Fibroblast of lung (primary cell): Measurements from ENCODE around the gene CAMSAP2. TPM values are rescaled to one million over a fixed set of nuclear protein-coding genes. Genes with fewer than 3 reads are reported as not detected.

Experiments used
- DNase-seq, 2 donors: peaks; one replicate each; pipeline versions ENCODE4 v3.0.0 to v3.0.0-alpha.2; 2010; ENCODE audit warnings: low read depth in 2 of 2
- H2AFZ ChIP-seq: 2 replicates; pipeline ENCODE4 v1.5.1; 2012; ENCODE audit warnings: low read length, control low read depth, inconsistent platforms
- H3K27ac ChIP-seq: 2 replicates; pipeline ENCODE4 v1.5.1; 2011; ENCODE audit warnings: low read length, control low read depth; ENCODE audit not compliant: insufficient read depth
- H3K27me3 ChIP-seq: 2 replicates; pipeline ENCODE4 v1.5.1; 2011; ENCODE audit warnings: mild to moderate bottlenecking, low read length; ENCODE audit not compliant: control insufficient read depth, insufficient read depth
- H3K36me3 ChIP-seq: 2 replicates; pipeline ENCODE4 v1.5.1; 2011; ENCODE audit warnings: low read length; ENCODE audit not compliant: control insufficient read depth, insufficient read depth
- H3K4me1 ChIP-seq: 2 replicates; pipeline ENCODE4 v1.5.1; 2011; ENCODE audit warnings: low read length; ENCODE audit not compliant: control insufficient read depth, insufficient read depth; ENCODE audit errors: extremely low read depth
- H3K4me2 ChIP-seq: 2 replicates; pipeline ENCODE4 v1.5.1; 2011; ENCODE audit warnings: low read length, control low read depth; ENCODE audit not compliant: insufficient read depth; ENCODE audit errors: extremely low read depth
- H3K4me3 ChIP-seq, 4 experiments: fragments of 200-600 bp in 1 of 4; sonication (generic) in 1 of 4; replicated peaks in 1 of 4; 2 replicates each; pipeline ENCODE4 v1.5.1; 2011 to 2016; ENCODE audit warnings: low read length in 4 of 4, low read depth in 3 of 4, mild to moderate bottlenecking in 3 of 4, control low read depth in 2 of 4, inconsistent platforms in 1 of 4, mixed read lengths in 1 of 4; ENCODE audit not compliant: insufficient read depth in 1 of 4; ENCODE audit errors: control extremely low read depth in 1 of 4
- H3K79me2 ChIP-seq: 2 replicates; pipeline ENCODE4 v1.5.1; 2012; ENCODE audit warnings: mild to moderate bottlenecking, low read length, inconsistent platforms; ENCODE audit not compliant: control insufficient read depth, insufficient read depth
- H3K9ac ChIP-seq: 2 replicates; pipeline ENCODE4 v1.5.1; 2011; ENCODE audit warnings: mild to moderate bottlenecking, low read length, control low read depth; ENCODE audit not compliant: insufficient read depth
- H3K9me3 ChIP-seq: 2 replicates; pipeline ENCODE4 v1.5.1; 2012; ENCODE audit warnings: low read depth, low read length; ENCODE audit not compliant: control insufficient read depth, insufficient read depth
- H4K20me1 ChIP-seq: 2 replicates; pipeline ENCODE4 v1.5.1; 2011; ENCODE audit warnings: low read length; ENCODE audit not compliant: control insufficient read depth, insufficient read depth; ENCODE audit errors: extremely low read depth
- EZH2 ChIP-seq: IDR thresholded peaks from 2 replicates; pipeline ENCODE4 v1.5.1; 2012; ENCODE audit warnings: low read length, control low read depth, mild to moderate bottlenecking; ENCODE audit errors: missing control alignments
- polyA plus RNA-seq, 2 donors: library from polyadenylated mRNA; depleted of rRNA in 1 of 2; stranded (reverse) in 1 of 2; unstranded in 1 of 2; fragments of >200 nt; gene quantifications; 2 replicates each; pipeline ENCODE4 v1.2.1, GENCODE V29; 2011 to 2012; ENCODE audit warnings: missing spikeins in 1 of 2
- total RNA-seq: library from RNA; depleted of rRNA; stranded (reverse); fragments of >200 nt; gene quantifications from 2 replicates; pipeline ENCODE4 v1.2.1, GENCODE V29; 2014
- TF ChIP-seq, protein P1 (sequence below), 2 donors: IDR thresholded peaks in 1 of 2; conservative IDR thresholded peaks in 1 of 2; 1 replicate in 1 of 2; 2 replicates in 1 of 2; pipeline ENCODE4 v1.5.1; 2011 to 2012; ENCODE audit warnings: low read length in 2 of 2, control low read depth in 1 of 2, inconsistent platforms in 1 of 2, low read depth in 1 of 2, mild to moderate bottlenecking in 1 of 2

Gene CAMSAP2
- total and polyA plus RNA-seq, 2 donors (not counting 1 experiment from before 2014, with no cell fraction given), result 22.3 to 32.5 TPM

DNA sequence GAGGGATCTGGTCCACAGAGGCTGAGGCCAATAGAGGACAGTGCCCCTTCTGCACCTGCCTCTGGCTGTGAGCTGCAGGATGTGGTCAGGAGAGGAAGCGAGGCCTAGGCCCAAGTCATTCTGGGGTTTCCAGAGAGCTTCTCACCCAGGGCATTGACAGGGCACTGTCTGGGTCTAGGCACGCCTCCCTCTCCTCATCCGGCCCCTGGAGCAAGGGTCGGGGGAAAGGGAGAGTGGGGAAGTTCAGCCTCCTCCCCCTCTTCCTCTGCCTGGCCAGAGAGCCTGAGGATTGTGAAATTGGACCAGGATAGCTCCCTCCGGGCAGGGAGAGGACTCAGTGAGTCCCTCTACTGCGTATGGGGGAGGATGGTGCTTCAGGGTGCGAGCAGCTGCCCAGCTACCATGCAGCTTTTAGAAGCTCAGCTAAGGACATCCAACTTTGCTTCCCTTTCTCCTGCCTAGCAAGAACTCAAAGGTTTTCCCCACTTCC is 149.7 kb downstream of the CAMSAP2 start:
- H3K36me3 ChIP-seq, result no peaks in the 10 kb centered on the region

DNA sequence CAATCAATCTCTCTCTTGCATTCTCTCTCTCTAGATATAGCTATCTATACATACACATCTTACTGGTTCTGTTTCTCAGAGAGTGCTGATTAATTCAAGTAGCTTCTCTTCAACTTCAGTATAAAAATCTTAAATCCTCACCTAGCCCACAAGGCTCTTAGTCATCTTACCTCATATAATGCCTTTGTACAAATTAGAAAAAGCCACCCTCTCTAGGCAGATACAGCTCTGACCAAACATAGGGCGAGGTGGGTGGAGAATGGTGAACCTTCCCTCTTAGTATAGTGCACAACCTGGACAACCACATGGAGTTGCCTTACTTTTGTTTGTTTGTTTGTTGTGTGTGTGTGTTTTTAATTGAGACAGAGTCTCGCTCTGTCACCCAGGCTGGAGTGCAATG is 150.9 kb downstream of the CAMSAP2 start:
- peaks cover 19% of the 10 kb centered on the region for H3K27me3 ChIP-seq
- DNase-seq, result no peak
- H2AFZ ChIP-seq, result no peak overlapping the region
- no peaks in the 10 kb centered on the region for H3K36me3 ChIP-seq
- no peaks in the 10 kb centered on the region for H4K20me1 ChIP-seq
- no peak for TF ChIP-seq EZH2
- TF ChIP-seq, protein P1, sequence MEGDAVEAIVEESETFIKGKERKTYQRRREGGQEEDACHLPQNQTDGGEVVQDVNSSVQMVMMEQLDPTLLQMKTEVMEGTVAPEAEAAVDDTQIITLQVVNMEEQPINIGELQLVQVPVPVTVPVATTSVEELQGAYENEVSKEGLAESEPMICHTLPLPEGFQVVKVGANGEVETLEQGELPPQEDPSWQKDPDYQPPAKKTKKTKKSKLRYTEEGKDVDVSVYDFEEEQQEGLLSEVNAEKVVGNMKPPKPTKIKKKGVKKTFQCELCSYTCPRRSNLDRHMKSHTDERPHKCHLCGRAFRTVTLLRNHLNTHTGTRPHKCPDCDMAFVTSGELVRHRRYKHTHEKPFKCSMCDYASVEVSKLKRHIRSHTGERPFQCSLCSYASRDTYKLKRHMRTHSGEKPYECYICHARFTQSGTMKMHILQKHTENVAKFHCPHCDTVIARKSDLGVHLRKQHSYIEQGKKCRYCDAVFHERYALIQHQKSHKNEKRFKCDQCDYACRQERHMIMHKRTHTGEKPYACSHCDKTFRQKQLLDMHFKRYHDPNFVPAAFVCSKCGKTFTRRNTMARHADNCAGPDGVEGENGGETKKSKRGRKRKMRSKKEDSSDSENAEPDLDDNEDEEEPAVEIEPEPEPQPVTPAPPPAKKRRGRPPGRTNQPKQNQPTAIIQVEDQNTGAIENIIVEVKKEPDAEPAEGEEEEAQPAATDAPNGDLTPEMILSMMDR (conservative IDR thresholded peaks at IDR 0.05 in 1 of 2, IDR thresholded peaks at IDR 0.05 in 1 of 2; ENCODE audit: low read depth in 1 of 2, low read length in 2 of 2), result no peak
- no peaks in the 10 kb centered on the region for H3K4me1 ChIP-seq
- H3K4me3 ChIP-seq, result no peak overlapping the region
- no peaks in the 10 kb centered on the region for H3K79me2 ChIP-seq
- H3K27ac ChIP-seq, result no peak overlapping the region
- no peak overlapping the region for H3K4me2 ChIP-seq
- H3K9me3 ChIP-seq, result no peaks in the 10 kb centered on the region
- no peak overlapping the region for H3K9ac ChIP-seq

More for the DNA sequence above, 149.7 kb downstream of the CAMSAP2 start:
- H3K4me1 ChIP-seq, result no peaks in the 10 kb centered on the region
- no peak overlapping the region for H2AFZ ChIP-seq
- H4K20me1 ChIP-seq, result no peaks in the 10 kb centered on the region
- TF ChIP-seq EZH2, result no peak
- TF ChIP-seq, protein P1 (conservative IDR thresholded peaks at IDR 0.05 in 1 of 2, IDR thresholded peaks at IDR 0.05 in 1 of 2; ENCODE audit: low read depth in 1 of 2, low read length in 2 of 2), result no peak
- H3K27ac ChIP-seq, result no peak overlapping the region
- no peaks in the 10 kb centered on the region for H3K79me2 ChIP-seq
- no peak for DNase-seq
- H3K27me3 ChIP-seq, result peaks cover 16% of the 10 kb centered on the region
- no peak overlapping the region for H3K9ac ChIP-seq
- no peak overlapping the region for H3K4me2 ChIP-seq
- no peak overlapping the region for H3K4me3 ChIP-seq
- H3K9me3 ChIP-seq, result no peaks in the 10 kb centered on the region

DNA sequence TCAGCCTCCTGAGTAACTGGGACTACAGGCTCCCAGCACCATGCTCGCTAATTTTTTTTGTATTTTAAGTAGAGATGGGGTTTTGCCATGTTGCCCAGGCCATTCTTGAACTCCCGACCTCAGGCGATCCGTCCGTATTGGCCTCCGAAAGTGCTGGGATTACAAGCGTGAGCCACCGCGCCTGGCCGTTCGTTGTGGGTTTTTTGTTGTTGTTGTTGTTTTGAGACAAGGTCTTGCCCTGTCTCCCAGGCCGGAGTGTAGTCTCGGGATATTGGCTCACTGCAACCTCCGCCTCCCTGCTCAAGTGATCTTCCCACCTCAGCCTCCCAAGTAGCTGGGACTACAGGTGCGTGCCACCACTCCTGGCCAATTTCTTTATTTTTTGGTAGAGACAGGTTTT is 151.3 kb downstream of the CAMSAP2 start:
- H3K27ac ChIP-seq, result no peak overlapping the region
- H3K36me3 ChIP-seq, result no peaks in the 10 kb centered on the region
- peaks cover 19% of the 10 kb centered on the region for H3K27me3 ChIP-seq

More for the DNA sequence above, 151.3 kb downstream of the CAMSAP2 start:
- no peak overlapping the region for H3K4me3 ChIP-seq
- no peak overlapping the region for H2AFZ ChIP-seq
- no peak overlapping the region for H3K4me2 ChIP-seq
- no peak overlapping the region for H3K9ac ChIP-seq
- no peaks in the 10 kb centered on the region for H4K20me1 ChIP-seq
- H3K4me1 ChIP-seq, result no peaks in the 10 kb centered on the region
- no peaks in the 10 kb centered on the region for H3K9me3 ChIP-seq
- H3K79me2 ChIP-seq, result no peaks in the 10 kb centered on the region
- no peak for DNase-seq
- TF ChIP-seq EZH2, result no peak
- TF ChIP-seq, protein P1 (conservative IDR thresholded peaks at IDR 0.05 in 1 of 2, IDR thresholded peaks at IDR 0.05 in 1 of 2; ENCODE audit: low read depth in 1 of 2, low read length in 2 of 2), result no peak
